ENCODE measurements around the gene HSD17B14. TPM values are rescaled to one million over a fixed set of nuclear protein-coding genes. Genes with fewer than 3 reads are reported as not detected.
A peak's percentile ranks its signal among the peaks of the same experiment; 100 is the strongest.

The HSD17B14 gene
- total and polyA plus RNA-seq, 9 of the 15 experiments (the other 6 are each of a cell fraction or from before 2014, with no cell fraction given): 0.16 TPM; not detected in 8

DNA sequence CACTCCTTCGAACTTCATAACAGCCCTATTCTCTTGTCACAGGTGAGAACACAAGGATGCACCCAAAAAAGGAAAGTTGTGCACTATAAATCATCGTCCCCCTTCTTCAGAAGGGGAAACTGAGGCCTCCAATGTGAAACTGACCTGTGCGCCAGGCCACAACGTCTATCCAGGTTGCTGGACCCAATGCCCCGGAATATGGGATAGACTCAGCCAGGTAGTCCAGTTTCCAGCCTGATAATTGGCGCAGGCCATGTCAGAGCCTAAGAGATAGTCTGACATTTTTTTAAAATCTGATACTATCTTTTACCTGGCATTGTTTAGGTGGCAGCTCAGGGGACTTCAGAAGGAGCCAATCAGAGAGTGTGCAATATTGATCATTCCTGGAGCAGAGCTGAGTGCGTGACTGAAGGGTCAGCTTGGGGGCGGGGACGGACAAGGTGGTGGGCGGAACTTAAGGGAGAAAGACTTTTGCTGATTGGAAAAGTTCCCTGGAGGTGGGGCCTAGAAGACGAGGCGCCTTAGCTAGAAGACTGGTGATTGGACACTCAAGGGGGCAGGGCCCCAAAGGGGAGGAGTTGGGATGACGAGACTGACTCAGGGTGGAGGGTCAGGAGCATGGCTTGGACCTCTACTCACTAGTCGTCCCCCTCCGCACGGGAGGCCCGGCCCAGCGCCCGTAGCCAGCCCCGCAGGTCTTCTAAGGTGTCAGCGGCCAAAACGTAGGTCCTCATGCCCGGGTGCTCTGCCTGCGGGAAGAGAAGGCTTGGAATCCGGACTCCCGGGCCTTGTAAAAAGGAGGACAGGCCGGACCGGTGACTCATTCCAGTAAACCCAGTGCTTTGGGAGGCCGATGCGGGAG lies 23.7 kb upstream of the HSD17B14 start (continued):
- TF ChIP-seq NFATC3 (IDR thresholded peaks at IDR 0.05): no peak
- TF ChIP-seq, protein P1, sequence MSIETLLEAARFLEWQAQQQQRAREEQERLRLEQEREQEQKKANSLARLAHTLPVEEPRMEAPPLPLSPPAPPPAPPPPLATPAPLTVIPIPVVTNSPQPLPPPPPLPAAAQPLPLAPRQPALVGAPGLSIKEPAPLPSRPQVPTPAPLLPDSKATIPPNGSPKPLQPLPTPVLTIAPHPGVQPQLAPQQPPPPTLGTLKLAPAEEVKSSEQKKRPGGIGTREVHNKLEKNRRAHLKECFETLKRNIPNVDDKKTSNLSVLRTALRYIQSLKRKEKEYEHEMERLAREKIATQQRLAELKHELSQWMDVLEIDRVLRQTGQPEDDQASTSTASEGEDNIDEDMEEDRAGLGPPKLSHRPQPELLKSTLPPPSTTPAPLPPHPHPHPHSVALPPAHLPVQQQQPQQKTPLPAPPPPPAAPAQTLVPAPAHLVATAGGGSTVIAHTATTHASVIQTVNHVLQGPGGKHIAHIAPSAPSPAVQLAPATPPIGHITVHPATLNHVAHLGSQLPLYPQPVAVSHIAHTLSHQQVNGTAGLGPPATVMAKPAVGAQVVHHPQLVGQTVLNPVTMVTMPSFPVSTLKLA (conservative IDR thresholded peaks at IDR 0.05): peak; percentile 46 to 77; a peak in 3 of 4 replicates
- TF ChIP-seq CAMTA2 (CRISPR knock-in tag; conservative IDR thresholded peaks at IDR 0.05): no peak
- TF ChIP-seq, protein P2, sequence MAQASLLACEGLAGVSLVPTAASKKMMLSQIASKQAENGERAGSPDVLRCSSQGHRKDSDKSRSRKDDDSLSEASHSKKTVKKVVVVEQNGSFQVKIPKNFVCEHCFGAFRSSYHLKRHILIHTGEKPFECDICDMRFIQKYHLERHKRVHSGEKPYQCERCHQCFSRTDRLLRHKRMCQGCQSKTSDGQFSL (CRISPR knock-in tag; IDR thresholded peaks at IDR 0.05): no peak
- TF ChIP-seq, protein P2 (tag; IDR thresholded peaks at IDR 0.05): no peak
- no peak for TF ChIP-seq PHB2 (IDR thresholded peaks at IDR 0.05; ENCODE audit: low read depth)
- no peak for TF ChIP-seq NONO (IDR thresholded peaks at IDR 0.05; ENCODE audit: low read depth in 2 of 2, low read length in 1 of 2)
- TF ChIP-seq, protein P3, sequence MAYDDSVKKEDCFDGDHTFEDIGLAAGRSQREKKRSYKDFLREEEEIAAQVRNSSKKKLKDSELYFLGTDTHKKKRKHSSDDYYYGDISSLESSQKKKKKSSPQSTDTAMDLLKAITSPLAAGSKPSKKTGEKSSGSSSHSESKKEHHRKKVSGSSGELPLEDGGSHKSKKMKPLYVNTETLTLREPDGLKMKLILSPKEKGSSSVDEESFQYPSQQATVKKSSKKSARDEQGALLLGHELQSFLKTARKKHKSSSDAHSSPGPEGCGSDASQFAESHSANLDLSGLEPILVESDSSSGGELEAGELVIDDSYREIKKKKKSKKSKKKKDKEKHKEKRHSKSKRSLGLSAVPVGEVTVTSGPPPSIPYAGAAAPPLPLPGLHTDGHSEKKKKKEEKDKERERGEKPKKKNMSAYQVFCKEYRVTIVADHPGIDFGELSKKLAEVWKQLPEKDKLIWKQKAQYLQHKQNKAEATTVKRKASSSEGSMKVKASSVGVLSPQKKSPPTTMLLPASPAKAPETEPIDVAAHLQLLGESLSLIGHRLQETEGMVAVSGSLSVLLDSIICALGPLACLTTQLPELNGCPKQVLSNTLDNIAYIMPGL (CRISPR knock-in tag; IDR thresholded peaks at IDR 0.05): 0 out of 2 replicates have a peak, but pooled peaks have one; percentile 35
- peak; percentile 35 for TF ChIP-seq NFYB (IDR thresholded peaks at IDR 0.05; ENCODE audit: extremely low read depth, insufficient read length)
- TF ChIP-seq ZKSCAN3 (CRISPR knock-in tag; IDR thresholded peaks at IDR 0.05): no peak
- TF ChIP-seq ZNF184 (CRISPR knock-in tag; IDR thresholded peaks at IDR 0.05): no peak
- no peak for TF ChIP-seq KLF1 (tag; IDR thresholded peaks at IDR 0.05)
- no peak for TF ChIP-seq XRCC5 (IDR thresholded peaks at IDR 0.05; ENCODE audit: low read depth, low read length)
- TF ChIP-seq EGR1 (conservative IDR thresholded peaks at IDR 0.05): no peak
- peak; percentile 68; the same call in 1 of the 2 replicates for TF ChIP-seq PHF8 (IDR thresholded peaks at IDR 0.05; ENCODE audit: borderline replicate concordance, low read length)
- no peak for TF ChIP-seq E2F3 (CRISPR knock-in tag; IDR thresholded peaks at IDR 0.05)
- no peak for TF ChIP-seq KLF13 (tag; IDR thresholded peaks at IDR 0.05; ENCODE audit: borderline replicate concordance, low read depth)
- no peak for TF ChIP-seq RUNX1 (IDR thresholded peaks at IDR 0.05; ENCODE audit: low read depth)
- no peak for TF ChIP-seq ZC3H8 (IDR thresholded peaks at IDR 0.05)
- TF ChIP-seq, protein P4, sequence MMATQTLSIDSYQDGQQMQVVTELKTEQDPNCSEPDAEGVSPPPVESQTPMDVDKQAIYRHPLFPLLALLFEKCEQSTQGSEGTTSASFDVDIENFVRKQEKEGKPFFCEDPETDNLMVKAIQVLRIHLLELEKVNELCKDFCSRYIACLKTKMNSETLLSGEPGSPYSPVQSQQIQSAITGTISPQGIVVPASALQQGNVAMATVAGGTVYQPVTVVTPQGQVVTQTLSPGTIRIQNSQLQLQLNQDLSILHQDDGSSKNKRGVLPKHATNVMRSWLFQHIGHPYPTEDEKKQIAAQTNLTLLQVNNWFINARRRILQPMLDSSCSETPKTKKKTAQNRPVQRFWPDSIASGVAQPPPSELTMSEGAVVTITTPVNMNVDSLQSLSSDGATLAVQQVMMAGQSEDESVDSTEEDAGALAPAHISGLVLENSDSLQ (IDR thresholded peaks at IDR 0.05): peak; percentile 83
- TF ChIP-seq ZNF584 (CRISPR knock-in tag; IDR thresholded peaks at IDR 0.05; ENCODE audit: low read depth): no peak
- TF ChIP-seq ZSCAN32 (CRISPR knock-in tag; IDR thresholded peaks at IDR 0.05): no peak
- TF ChIP-seq POLR2AphosphoS5 (IDR thresholded peaks at IDR 0.05; ENCODE audit: control insufficient read depth, insufficient read depth, low read depth, low read length): no peak

All from K562 (cell line).